HepG2 (cell line): ENCODE measurements around the gene PKP1. TPM values are rescaled to one million over a fixed set of nuclear protein-coding genes. Genes with fewer than 3 reads are reported as not detected.

ENCODE experiments used
- ATAC-seq: fragments of 200-7000 bp; cut with Tn5 transposase; 3 replicates; pipeline ENCODE4 v1.9.1; 2020; ENCODE audit warnings: mild to moderate bottlenecking, moderate library complexity
- BruUV-seq: library from RNA; stranded (reverse); fragments of 400-500 nt; replicated peaks from 2 replicates; lab custom pipeline; 2021; lab: Mats Ljungman, UMichigan
- CTCF ChIA-PET: fragments of 300-600 bp; formaldehyde crosslinking; extraction: SDS; loops from one replicate; lab custom pipeline; 2021; ENCODE audit warnings: low total read pairs, inconsistent platforms, low intra/inter-chr PET ratio; lab: Yijun Ruan, JAX
- POLR2A ChIA-PET: fragments of 350-600 bp; sonication (Branson Sonifier 250); formaldehyde crosslinking; loops from one replicate; lab custom pipeline; 2020; ENCODE audit warnings: antibody characterized with exemption, inconsistent platforms; lab: Yijun Ruan, JAX
- DNase-seq: peaks from one replicate; pipeline ENCODE4 v3.0.0-alpha.2; 2015; ENCODE audit warnings: low spot score
- FAIRE-seq: peaks from 3 replicates; lab custom pipeline; 2011; peaks lifted over from hg19 to GRCh38; lab: Jason Lieb, UNC
- H2AFZ ChIP-seq: one replicate; pipeline ENCODE4 v1.6.1; 2011; ENCODE audit warnings: low read length, inconsistent platforms
- H3K27ac ChIP-seq: fragments of 300-600 bp; 3 replicates; pipeline ENCODE4 v1.8.0; 2011; ENCODE audit warnings: mixed run types, mild to moderate bottlenecking, mixed read lengths, low read length, inconsistent platforms; ENCODE audit not compliant: insufficient read depth; ENCODE audit errors: extremely low read length
- H3K27me3 ChIP-seq, 2 experiments: fragments of 200-600 bp in 1 of 2; 2 replicates in 1 of 2; 3 replicates in 1 of 2; pipeline versions ENCODE4 v1.6.0 to v1.8.0; 2011; ENCODE audit warnings: low read length in 2 of 2, mild to moderate bottlenecking in 2 of 2, moderate library complexity in 2 of 2, inconsistent platforms in 1 of 2; ENCODE audit not compliant: insufficient read depth in 2 of 2, control insufficient read depth in 1 of 2
- H3K36me3 ChIP-seq, 2 experiments: fragments of 200-600 bp in 1 of 2; replicated peaks in 1 of 2; 2 replicates in 1 of 2; 3 replicates in 1 of 2; pipeline versions ENCODE4 v1.5.1 to v1.8.0; 2011; ENCODE audit warnings: low read length in 2 of 2, inconsistent platforms in 1 of 2; ENCODE audit not compliant: insufficient read depth in 2 of 2, control insufficient read depth in 1 of 2
- H3K4me1 ChIP-seq: 2 replicates; pipeline ENCODE4 v1.5.1; 2012; ENCODE audit warnings: low read length, inconsistent platforms; ENCODE audit not compliant: insufficient read depth
- H3K4me2 ChIP-seq: 2 replicates; pipeline ENCODE4 v1.6.0; 2011; ENCODE audit warnings: low read depth, low read length, inconsistent platforms
- H3K4me3 ChIP-seq, 3 experiments: fragments of 200-600 bp in 1 of 3; sonication (generic), shearing (Covaris generic) in 1 of 3; replicated peaks in 1 of 3; 2 replicates each; pipeline ENCODE4 v1.5.1; 2011 to 2016; ENCODE audit warnings: low read length in 3 of 3, inconsistent platforms in 2 of 3, low read depth in 2 of 3, mild to moderate bottlenecking in 2 of 3, control low read depth in 1 of 3, mixed read lengths in 1 of 3; ENCODE audit not compliant: insufficient read depth in 1 of 3
- H3K79me2 ChIP-seq: one replicate; pipeline ENCODE4 v1.6.1; 2011; ENCODE audit warnings: low read length, inconsistent platforms; ENCODE audit not compliant: insufficient read depth
- H3K9ac ChIP-seq: 2 replicates; pipeline ENCODE4 v1.6.0; 2011; ENCODE audit warnings: mild to moderate bottlenecking, low read depth, low read length, inconsistent platforms; ENCODE audit not compliant: insufficient read depth
- H3K9me3 ChIP-seq: 2 replicates; pipeline ENCODE4 v1.5.1; 2012; ENCODE audit warnings: mild to moderate bottlenecking, low read length
- H4K20me1 ChIP-seq: 2 replicates; pipeline ENCODE4 v1.6.0; 2011; ENCODE audit warnings: inconsistent platforms, mild to moderate bottlenecking, low read length, moderate library complexity; ENCODE audit not compliant: insufficient read depth
- KDM5B ChIP-seq: sonication (generic); formaldehyde crosslinking; IDR thresholded peaks from 2 replicates; pipeline ENCODE4 v1.4.0; 2020; ENCODE audit warnings: missing genetic modification reagents, mild to moderate bottlenecking, borderline replicate concordance
- MAZ ChIP-seq, 2 experiments: sonication (generic) in 1 of 2; formaldehyde crosslinking in 1 of 2; IDR thresholded peaks; 2 replicates each; pipeline versions ENCODE4 v1.5.0 to v1.6.1; 2012 to 2020; ENCODE audit warnings: low read depth in 2 of 2, mild to moderate bottlenecking in 2 of 2, borderline replicate concordance in 1 of 2, improper control_type of control experiment in 1 of 2, low read length in 1 of 2, missing genetic modification reagents in 1 of 2, moderate library complexity in 1 of 2
- NR3C1 ChIP-seq: sonication (generic); formaldehyde crosslinking; IDR thresholded peaks from 2 replicates; pipeline ENCODE4 v1.4.0; 2020; ENCODE audit warnings: missing genetic modification reagents
- RAD21 ChIP-seq: fragments of 450-650 bp; formaldehyde crosslinking; IDR thresholded peaks from 2 replicates; pipeline ENCODE4 v1.5.0; 2020; ENCODE audit warnings: mild to moderate bottlenecking
- RFX5 ChIP-seq: IDR thresholded peaks from 2 replicates; pipeline ENCODE4 v1.6.1; 2011; ENCODE audit warnings: low read depth, low read length, improper control_type of control experiment
- SMC3 ChIP-seq: IDR thresholded peaks from 2 replicates; pipeline ENCODE4 v1.6.1; 2011; ENCODE audit warnings: low read length, improper control_type of control experiment
- SOX6 ChIP-seq, 2 experiments: fragments of 450-650 bp in 1 of 2; sonication (generic) in 1 of 2; formaldehyde crosslinking in 1 of 2; IDR thresholded peaks; 2 replicates each; pipeline versions ENCODE4 v1.4.0 to v1.6.1; 2017 to 2020; ENCODE audit warnings: antibody characterized with exemption in 1 of 2, mild to moderate bottlenecking in 1 of 2, missing genetic modification reagents in 1 of 2
- STAG1 ChIP-seq: sonication (generic); formaldehyde crosslinking; IDR thresholded peaks from 2 replicates; pipeline ENCODE4 v1.4.0; 2020; ENCODE audit warnings: missing genetic modification reagents
- TEAD3 ChIP-seq: optimal IDR thresholded peaks from 2 replicates; pipeline ENCODE3; 2016; ENCODE audit warnings: borderline replicate concordance
- XRCC5 ChIP-seq: fragments of 200-400 bp; formaldehyde crosslinking; optimal IDR thresholded peaks from 2 replicates; pipeline ENCODE3; 2017; ENCODE audit warnings: mild to moderate bottlenecking, low read length
- ZFP41 ChIP-seq: sonication (generic); formaldehyde crosslinking; IDR thresholded peaks from 2 replicates; pipeline ENCODE4 v1.4.0; 2020; ENCODE audit warnings: mild to moderate bottlenecking, missing genetic modification reagents, borderline replicate concordance
- ZNF619 ChIP-seq: sonication (generic); formaldehyde crosslinking; IDR thresholded peaks from 2 replicates; pipeline ENCODE4 v1.4.0; 2020; ENCODE audit warnings: mild to moderate bottlenecking, missing genetic modification reagents
- WGBS: methylation state at CpG from one replicate; pipeline ENCODE4 v1.1.6; 2017; ENCODE audit warnings: low lambda C conversion rate; 5-methylcytosine and 5-hydroxymethylcytosine counted together
- in situ Hi-C: cut with HindIII; loops from 2 replicates; pipeline ENCODE4 v1.10.0; 2017; ENCODE audit warnings: low pct_unique_long_range_greater_than_20kb; ENCODE audit not compliant: extremely low pct_ligation_motif_present
- intact Hi-C: fragments of 100-400 bp; cut with micrococcal nuclease; formaldehyde crosslinking; loops from one replicate; pipeline ENCODE4 v1.10.0; 2022; ENCODE audit not compliant: unreplicated experiment
- polyA plus RNA-seq, 8 experiments: library from polyadenylated mRNA; depleted of rRNA in 3 of 8; stranded (reverse) in 7 of 8; unstranded in 1 of 8; fragments of >200 nt; fragmentation: Illumina TruSeq in 4 of 8; extraction: Trizol in 4 of 8; gene quantifications; 2 replicates each; pipeline versions ENCODE4 v1.2.1 to v1.2.3, GENCODE V29; 2011 to 2016; ENCODE audit warnings: low read depth in 4 of 8, missing spikeins in 1 of 8, mixed read lengths in 1 of 8; ENCODE audit not compliant: insufficient read depth in 1 of 8
- total RNA-seq, 5 experiments: library from RNA; depleted of rRNA; stranded (reverse); fragments of >200 nt; fragmentation: Illumina TruSeq; extraction: Trizol; gene quantifications; 2 replicates each; pipeline ENCODE4 v1.2.3, GENCODE V29; 2016; ENCODE audit warnings: low read depth in 1 of 5
- TF ChIP-seq, protein P1 (sequence below): sonication (generic); formaldehyde crosslinking; IDR thresholded peaks from 2 replicates; pipeline ENCODE4 v1.5.1; 2020; ENCODE audit warnings: mild to moderate bottlenecking, missing genetic modification reagents, moderate library complexity
- TF ChIP-seq, protein P2 (sequence below): sonication (generic); formaldehyde crosslinking; IDR thresholded peaks from 2 replicates; pipeline ENCODE4 v1.8.0; 2022; ENCODE audit warnings: mild to moderate bottlenecking, missing genetic modification reagents; ENCODE audit not compliant: insufficient replicate concordance

PKP1 gene
- total and polyA plus RNA-seq, 2 of the 13 experiments (the other 11 are each of a cell fraction or from before 2014, with no cell fraction given) = not detected

DNA sequence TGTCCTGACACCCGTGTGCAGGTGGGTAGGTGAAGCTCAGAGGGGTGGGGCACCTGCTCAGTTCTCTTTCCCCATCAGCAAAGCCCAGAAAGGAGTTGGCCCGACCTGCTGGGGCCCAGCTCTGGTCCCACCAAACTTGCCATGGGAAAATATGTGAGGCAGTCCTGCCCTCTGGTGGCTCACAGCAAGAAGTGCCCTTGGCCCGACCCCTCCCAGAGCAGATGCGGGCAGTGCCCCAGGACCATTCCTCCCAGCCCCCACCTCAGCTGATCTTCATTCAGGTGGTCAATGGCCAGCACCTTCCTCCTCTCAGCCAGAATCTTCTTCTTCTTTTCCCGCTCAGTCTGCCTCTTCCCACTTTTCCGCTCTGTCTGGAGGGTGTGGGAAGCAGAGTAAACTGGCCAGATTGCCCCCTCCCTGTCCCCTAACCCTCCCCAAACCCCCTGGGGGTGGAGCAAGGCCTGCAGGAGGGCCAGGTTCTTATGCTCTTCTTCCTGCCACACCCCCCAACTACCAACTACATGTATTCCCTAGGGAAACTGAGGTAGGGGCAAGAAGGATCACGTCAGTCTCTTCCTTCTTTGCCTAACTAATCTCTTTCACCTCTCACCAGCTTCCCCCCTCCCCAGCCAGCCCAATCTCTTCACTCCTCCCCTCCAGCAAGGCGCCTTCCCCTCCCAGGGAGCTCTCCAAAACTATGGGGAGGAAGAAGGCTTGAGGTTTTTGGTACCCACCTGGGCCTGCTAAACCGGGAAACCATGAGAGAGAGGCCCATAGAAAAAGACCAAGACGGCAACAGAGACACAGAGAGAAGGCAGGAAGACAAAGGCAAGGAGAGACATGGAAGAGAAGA is 78.6 kb downstream of the PKP1 start:
- Histone ChIP-seq H3K79me2 (no peaks in the 10 kb centered on the region), H3K36me3 (no peaks in the 10 kb centered on the region), H3K4me2 (no peak overlapping the region), H3K27me3 (peaks cover 9 to 34% of the 10 kb centered on the region in 2 experiments), H3K9me3 (no peaks in the 10 kb centered on the region), H4K20me1 (no peaks in the 10 kb centered on the region), H2AFZ (no peak overlapping the region), H3K4me1 (no peaks in the 10 kb centered on the region), H3K4me3 (no peak overlapping the region), H3K27ac (no peak overlapping the region), H3K9ac (no peak overlapping the region)
- peak; percentile 28 for DNase-seq
- ChIA-PET POLR2A (no interaction called here), CTCF (interaction anchor here (0.8 to 2.8 kb wide), 4 partner anchors 15 to 111 kb away, joined by 3 to 37 read pairs (median 3); no protein-coding TSS in a partner anchor)
- intact Hi-C loops (loop anchor here (1.0 kb wide), 2 partner anchors 53 to 108 kb away; no protein-coding TSS in a partner anchor), in situ Hi-C loops (no loop called here)
- peak; percentile 83 for ATAC-seq
- 14% methylated on average over 8 of the region's 10 CpGs for WGBS
- FAIRE-seq = peak; percentile 68
- no TSS peak for BruUV-seq
- TF ChIP-seq SOX6 (IDR thresholded peaks at IDR 0.05) = no peak
- TF ChIP-seq SOX6 (CRISPR knock-in tag; IDR thresholded peaks at IDR 0.05) = 0 out of 2 replicates have a peak, but pooled peaks have one; percentile 12
- peak; percentile 22 for TF ChIP-seq XRCC5
- TF ChIP-seq, protein P1, sequence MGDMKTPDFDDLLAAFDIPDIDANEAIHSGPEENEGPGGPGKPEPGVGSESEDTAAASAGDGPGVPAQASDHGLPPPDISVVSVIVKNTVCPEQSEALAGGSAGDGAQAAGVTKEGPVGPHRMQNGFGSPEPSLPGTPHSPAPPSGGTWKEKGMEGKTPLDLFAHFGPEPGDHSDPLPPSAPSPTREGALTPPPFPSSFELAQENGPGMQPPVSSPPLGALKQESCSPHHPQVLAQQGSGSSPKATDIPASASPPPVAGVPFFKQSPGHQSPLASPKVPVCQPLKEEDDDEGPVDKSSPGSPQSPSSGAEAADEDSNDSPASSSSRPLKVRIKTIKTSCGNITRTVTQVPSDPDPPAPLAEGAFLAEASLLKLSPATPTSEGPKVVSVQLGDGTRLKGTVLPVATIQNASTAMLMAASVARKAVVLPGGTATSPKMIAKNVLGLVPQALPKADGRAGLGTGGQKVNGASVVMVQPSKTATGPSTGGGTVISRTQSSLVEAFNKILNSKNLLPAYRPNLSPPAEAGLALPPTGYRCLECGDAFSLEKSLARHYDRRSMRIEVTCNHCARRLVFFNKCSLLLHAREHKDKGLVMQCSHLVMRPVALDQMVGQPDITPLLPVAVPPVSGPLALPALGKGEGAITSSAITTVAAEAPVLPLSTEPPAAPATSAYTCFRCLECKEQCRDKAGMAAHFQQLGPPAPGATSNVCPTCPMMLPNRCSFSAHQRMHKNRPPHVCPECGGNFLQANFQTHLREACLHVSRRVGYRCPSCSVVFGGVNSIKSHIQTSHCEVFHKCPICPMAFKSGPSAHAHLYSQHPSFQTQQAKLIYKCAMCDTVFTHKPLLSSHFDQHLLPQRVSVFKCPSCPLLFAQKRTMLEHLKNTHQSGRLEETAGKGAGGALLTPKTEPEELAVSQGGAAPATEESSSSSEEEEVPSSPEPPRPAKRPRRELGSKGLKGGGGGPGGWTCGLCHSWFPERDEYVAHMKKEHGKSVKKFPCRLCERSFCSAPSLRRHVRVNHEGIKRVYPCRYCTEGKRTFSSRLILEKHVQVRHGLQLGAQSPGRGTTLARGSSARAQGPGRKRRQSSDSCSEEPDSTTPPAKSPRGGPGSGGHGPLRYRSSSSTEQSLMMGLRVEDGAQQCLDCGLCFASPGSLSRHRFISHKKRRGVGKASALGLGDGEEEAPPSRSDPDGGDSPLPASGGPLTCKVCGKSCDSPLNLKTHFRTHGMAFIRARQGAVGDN = peak; percentile 21; the same call in 1 of the 2 replicates
- 0 out of 2 replicates have a peak, but pooled peaks have one; percentile 35 for TF ChIP-seq ZFP41 (CRISPR knock-in tag)
- 0 out of 2 replicates have a peak, but pooled peaks have one; percentile 52 for TF ChIP-seq ZNF619 (CRISPR knock-in tag)
- no peak for TF ChIP-seq RFX5
- TF ChIP-seq, protein P2, sequence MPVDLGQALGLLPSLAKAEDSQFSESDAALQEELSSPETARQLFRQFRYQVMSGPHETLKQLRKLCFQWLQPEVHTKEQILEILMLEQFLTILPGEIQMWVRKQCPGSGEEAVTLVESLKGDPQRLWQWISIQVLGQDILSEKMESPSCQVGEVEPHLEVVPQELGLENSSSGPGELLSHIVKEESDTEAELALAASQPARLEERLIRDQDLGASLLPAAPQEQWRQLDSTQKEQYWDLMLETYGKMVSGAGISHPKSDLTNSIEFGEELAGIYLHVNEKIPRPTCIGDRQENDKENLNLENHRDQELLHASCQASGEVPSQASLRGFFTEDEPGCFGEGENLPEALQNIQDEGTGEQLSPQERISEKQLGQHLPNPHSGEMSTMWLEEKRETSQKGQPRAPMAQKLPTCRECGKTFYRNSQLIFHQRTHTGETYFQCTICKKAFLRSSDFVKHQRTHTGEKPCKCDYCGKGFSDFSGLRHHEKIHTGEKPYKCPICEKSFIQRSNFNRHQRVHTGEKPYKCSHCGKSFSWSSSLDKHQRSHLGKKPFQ (CRISPR knock-in tag) = no peak
- no peak for TF ChIP-seq NR3C1 (CRISPR knock-in tag)
- TF ChIP-seq RAD21 (CRISPR knock-in tag) = peak; percentile 82
- TF ChIP-seq STAG1 = peak; percentile 85
- no peak for TF ChIP-seq MAZ (IDR thresholded peaks at IDR 0.05; ENCODE audit: borderline replicate concordance, low read depth, low read length)
- 0 out of 2 replicates have a peak, but pooled peaks have one; percentile 29 for TF ChIP-seq MAZ (CRISPR knock-in tag; IDR thresholded peaks at IDR 0.05; ENCODE audit: low read depth)
- TF ChIP-seq SMC3 = peak; percentile 74
- TF ChIP-seq KDM5B (CRISPR knock-in tag) = 0 out of 2 replicates have a peak, but pooled peaks have one; percentile 46
- peak; percentile 26 for TF ChIP-seq TEAD3 (CRISPR knock-in tag)
